GM19193 (cell line): ENCODE measurements around the gene CDYL.

Experiments
- POLR2A ChIP-seq: IDR thresholded peaks from 4 replicates; pipeline ENCODE4 v1.6.1; 2011; ENCODE audit not compliant: insufficient read depth, insufficient read length; ENCODE audit errors: extremely low read depth

CDYL gene

DNA sequence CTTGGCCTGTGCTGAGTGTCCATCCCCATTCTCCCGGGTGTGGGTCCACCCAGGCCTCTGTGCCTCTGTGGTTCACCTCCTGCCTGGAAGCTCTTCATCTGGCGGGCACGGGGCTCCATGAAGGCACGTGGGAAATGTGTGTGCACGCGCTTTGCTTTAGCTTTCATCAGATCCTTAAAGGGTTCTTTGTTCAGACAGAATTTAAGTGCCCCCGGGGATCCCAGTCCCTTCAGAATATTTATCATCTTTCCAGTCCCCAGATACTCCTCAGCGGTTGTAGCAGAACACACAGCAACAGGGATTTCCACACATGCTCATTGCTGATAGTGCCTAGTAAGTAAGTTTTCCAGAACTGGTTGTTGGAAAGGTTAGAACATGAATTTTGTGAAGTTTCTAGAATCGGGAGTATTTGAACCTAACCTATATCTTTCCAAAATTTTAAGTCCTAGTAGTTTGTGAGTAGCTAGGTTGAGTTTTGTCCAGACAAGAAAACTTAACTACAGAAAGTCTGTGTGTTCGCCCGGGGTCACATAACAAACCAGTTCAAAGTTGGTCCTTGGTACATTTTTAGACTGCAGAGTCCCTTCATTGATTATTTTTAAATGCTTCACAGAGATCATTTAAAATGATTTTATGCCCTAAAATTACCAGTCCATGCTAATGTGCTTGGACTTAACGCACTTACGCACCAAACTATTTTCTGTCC is 159.9 kb downstream of the CDYL start:
- no peak for TF ChIP-seq POLR2A

DNA sequence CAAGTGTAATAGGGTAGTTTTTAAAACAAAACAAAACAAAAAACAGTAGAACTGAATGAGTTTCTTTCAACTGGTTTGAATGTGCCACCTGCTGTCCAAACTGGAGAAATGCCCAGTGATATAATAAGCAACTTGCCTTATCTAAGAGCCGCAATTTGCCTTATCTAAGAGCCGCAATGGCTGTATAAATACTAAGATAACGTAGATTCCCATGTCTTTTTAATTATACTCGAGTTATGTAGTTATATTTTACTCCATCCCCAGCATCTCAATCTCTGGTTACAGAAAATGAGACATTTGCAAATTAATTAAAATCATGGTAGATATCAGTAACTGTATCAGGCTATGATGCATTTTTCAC is 160.5 kb downstream of the CDYL start:
- TF ChIP-seq POLR2A = no peak

DNA sequence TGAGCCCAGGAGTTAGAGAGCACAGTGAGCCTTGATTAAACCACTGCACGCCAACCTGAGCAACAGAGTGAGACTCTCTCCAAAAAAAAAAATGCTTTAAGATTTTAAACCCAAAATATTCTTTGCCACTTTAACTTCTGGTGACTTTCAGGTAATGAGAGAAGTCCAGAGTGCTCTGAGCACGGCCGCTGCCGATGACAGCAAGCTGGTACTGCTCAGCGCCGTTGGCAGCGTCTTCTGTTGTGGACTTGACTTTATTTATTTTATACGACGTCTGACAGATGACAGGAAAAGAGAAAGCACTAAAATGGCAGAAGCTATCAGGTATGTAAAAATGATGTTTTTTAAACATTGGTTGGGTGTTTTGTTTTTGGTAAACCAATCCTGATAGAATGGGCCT is 161.2 kb downstream of the CDYL start:
- TF ChIP-seq POLR2A = no peak

DNA sequence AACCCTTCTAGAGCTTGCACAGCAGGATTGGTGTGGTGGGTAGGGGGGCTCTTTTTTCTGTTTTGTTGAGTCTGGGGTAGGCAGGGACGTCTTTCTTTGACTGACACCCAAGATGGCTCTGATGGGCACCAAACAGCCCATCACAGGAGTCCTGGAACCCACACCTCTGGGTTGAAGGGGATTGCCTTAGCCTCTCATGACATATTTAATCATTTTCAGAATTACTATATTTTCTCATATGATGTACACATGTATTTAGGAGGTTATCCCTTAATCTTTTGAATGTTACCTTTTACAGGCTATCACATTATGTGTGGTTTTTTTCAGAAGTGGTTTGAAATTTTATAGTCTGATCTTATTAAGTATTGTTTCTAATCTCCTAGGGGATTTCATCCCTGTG is 163.0 kb downstream of the CDYL start:
- TF ChIP-seq POLR2A = no peak

DNA sequence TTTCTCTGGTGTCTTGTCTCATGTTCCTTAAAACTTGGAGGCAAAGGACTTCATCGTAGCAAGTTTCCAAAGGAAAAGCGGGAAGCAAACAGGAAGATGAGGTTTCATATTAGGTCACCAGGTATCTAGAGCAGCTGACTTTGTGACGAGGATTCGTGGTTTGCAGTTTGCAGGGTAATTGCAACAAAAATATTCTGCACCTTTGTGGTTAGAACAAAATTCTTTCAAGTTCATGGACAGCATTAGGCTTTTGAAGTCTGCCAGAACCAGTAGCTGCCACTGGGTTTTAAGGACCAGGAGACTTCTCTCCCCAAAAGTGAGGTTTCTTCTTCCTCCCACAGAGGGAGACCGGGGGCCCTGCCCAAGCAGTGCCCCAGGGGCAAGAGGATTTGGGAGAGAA is 164.2 kb downstream of the CDYL start:
- no peak for TF ChIP-seq POLR2A

DNA sequence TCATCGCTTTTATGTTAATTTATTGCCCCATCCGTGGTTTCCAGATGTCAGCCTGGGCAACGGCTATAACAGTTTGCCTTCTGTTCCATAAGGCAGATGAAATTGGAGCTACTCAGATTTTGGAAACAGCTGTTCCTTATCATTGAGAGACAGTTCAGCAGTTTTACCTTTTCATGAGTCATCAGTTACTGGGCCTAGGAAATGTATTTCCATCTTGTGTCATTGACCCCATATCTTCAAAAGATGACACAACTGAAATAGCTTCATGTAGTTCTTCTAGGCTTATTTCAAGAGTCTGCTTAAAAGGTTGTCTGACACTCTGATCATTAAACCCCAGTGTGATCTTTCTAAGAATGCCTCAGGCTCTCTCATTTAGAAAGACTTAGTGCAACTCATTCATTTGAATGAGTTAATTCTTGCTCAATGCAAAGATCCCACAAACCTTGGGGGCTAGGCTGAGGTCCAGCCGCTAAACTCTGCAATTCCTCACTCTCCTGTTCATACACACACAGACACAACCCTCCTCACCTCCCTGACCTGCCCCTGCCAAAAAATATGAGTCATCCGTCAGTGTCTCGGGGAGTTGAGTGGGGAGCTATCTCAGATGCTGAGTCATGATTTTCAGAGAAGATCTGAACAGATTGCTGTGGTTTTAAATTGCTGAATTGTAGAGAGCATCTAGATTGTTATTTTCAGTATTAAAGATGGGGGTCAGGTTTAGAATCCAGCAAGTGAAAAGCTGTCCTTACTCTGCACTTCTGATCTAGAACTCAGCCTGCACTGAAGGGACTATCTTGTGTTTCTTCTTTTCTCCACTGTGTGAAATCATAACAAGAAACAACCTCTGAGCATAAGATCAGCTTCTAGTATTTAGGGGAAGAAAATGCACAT is 165.8 kb downstream of the CDYL start:
- TF ChIP-seq POLR2A = no peak

DNA sequence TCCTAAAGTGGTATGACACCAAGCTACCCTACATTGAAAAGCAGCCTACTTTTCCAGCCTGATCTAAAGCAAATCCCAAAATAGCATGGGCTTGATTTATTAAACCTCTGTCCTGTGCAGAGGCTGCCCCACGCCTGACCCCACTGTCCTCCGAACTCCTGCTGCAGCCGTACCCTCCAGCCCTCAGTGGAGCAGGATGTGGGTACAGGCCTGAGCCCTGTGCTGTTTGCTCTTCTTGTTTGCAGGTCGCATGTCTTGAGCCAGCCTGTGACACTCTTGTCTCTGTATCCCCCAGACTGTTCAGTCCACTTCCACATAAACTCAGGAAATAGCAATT is 166.4 kb downstream of the CDYL start:
- TF ChIP-seq POLR2A = no peak

DNA sequence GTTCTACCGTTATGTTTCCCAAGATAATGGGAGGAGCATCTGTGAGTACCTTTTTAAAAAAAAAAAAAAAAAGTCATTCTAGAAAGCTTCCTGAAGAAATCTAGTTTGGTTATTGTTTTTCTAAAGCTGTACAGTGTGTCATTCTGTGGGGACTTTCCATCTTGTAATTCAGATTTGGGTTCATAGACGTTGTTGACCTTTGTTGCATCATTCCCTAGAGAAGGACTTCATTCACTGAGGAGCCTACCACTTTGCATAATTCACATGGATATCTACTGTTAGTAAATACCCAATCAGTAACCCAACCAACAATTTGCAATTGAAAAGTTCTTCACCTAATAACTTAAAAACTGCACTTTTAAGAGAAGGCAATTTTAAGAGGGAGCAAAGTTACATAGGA is 167.5 kb downstream of the CDYL start:
- no peak for TF ChIP-seq POLR2A

DNA sequence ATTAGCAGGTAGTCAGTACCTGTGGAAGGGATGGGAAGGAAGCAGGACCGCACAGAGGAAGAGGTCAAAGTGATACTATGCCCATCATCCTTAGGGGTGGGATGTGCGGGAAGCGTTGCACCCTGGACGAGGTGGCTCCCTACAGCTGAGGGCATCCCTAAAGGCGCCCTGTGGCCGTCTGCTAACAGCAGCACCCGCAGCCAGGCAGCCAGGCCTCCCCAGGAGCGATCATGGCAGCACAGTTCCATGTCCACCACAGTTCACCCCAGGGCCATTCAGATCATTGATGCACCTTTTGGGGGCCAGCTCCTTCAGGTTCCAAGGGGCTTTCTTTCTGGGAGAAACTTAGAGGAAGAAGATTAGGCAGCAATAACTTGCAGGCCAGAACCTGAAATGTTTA is 168.1 kb downstream of the CDYL start:
- no peak for TF ChIP-seq POLR2A

DNA sequence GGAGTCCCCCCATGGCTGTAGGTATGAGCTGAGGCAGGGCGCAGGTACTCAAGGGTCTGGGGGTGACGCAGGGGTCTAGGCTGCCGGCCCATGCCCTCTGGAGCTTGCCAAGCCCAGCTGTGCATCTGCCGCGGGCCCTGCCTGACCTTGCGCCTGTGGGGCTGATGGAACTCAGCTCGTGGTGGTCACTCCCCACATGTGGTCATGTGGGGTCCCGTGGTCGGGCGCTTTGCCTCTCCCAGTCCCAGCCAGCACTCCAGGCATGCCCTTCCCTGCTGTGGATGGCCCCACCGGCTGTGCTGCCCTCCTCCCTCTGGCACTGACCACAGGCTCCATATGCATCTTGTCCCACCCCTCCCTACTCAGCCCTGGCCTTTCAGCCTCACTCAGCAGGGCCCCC is 170.3 kb downstream of the CDYL start:
- TF ChIP-seq POLR2A = no peak

DNA sequence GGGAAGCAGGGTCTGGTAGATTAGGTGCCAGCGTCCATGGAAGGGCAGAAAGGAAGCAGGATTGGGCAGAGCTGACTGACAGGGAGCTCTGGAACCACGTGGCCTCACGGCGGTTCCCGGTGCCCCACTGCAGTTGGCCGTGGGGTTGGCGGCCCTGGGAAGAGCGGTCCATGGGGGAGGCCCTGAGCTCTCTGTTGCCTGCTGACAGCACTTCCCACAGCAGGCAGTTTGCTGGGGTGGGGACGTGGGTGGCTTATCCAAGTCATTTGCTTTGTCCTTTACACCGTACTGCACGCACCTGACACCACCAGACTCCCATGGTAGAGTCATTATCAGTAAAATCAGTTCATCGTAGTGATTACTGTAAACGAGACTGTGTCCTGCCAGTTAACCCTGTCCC is 171.5 kb downstream of the CDYL start:
- no peak for TF ChIP-seq POLR2A

DNA sequence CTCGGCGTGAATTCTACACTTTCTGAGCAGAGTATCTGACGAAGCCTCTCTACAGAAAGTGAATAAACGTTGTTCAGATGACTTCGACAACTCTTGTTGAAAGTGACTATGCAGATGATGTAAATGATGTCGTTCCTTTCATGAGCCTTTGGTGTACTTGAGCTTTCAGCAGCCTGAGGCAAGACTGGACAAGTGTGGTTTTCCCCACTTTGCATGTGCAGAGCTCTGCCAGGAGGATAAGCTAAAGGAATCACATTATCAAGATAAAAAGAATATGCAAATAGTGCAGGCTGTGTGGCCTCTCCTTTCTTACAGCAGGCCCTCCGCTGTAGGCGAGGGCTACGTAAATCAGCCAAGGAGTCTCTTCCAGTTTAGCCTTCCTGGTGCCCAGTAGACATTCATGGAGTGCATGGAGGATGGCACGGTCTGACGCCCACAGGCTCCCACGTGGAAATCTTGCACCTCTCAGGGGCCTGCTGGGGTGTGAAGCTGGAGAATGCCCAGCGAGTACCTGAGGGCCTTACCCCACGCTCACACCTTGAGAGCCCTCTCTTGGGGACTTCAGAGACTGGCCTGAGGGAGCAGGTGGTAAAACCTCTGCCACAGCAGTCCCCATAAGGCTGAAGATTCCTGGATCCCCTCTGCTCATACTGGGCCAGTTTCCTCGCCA is 172.7 kb downstream of the CDYL start:
- TF ChIP-seq POLR2A = no peak

DNA sequence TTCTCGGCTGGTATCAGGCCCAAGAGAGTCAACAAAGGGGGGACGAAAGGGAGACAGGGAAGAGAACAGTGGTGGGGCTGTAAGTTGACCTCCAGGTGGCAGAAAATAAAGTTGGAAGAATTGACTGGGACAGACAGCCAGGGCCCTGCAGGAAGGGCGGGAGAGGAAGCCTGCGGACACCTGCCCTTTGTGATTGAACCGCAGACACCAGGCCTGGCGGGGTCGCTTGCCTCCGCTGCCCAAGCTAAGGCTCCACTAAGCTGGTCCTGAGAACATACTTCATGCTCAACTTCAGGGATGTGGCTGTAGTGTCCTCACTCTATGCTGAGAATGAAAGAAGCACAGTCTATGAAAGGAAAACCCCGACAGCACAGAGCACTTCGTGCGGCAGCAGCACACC is 173.9 kb downstream of the CDYL start:
- no peak for TF ChIP-seq POLR2A

DNA sequence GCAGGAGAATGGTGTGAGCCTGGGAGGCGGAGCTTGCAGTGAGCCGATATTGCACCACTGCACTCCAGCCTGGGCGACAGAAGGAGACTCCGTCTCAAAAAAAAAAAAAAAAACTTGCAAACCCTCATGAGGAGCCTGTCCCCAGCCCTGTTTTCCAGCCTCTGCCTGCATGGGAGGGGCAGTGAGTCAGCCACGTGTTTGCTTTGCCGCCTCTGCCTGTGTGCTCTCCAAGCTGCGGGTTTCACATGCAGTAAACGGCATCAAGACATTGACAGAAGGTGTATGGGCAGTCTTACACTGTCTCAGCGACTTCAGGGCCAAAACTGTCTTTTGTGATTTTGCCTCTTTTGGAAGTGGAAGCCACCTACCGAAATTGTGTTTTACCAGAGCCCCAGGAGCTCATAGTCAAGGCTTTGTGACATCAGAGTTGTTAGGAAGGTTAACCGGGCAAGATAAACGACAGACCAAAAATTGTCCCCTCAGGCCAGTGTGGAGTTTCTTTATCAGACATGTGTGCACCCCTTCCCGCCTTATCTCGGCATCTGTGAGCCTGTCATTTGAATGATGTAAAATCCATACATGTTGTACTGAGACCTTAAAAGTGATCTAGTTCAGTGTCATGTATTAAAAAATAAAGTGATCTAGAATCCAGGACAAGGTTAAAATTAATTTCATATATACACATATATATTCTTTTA is 174.8 kb downstream of the CDYL start:
- no peak for TF ChIP-seq POLR2A

DNA sequence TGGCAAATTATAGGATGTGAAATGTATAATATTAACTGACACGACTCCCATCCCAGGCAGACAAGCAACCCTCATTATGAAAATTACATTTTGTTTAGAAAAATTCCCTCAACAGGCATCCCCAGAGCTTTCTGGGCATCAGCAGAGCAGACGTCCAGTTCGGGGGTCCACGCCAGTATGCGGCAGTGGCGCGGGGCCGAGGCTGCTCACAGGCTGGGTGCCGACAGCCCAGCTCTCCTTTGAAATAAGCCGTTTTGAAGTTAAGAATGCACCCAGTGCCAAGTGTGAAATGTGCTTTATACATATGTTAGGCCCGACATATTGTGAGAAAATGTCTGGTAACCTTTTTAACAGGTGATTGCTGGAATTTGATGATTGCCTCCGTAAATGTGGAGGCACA is 177.2 kb downstream of the CDYL start:
- TF ChIP-seq POLR2A = no peak
